Activated T-cell treated with anti-CD3 and anti-CD28 coated beads for 48 hours (primary cell): ENCODE data around the gene ZSWIM7.

ENCODE experiments used
- DNase-seq: peaks from one replicate; pipeline ENCODE4 v3.0.0-alpha.2; 2020; ENCODE audit warnings: low read depth

ZSWIM7 gene

GRCh38 chr17:15999141-15999973 is at the start of gene ZSWIM7, which contains the start of gene TTC19:
Gene ZSWIM7, minus strand, starts transcription at chr17:15999704. Its CDS starts 110 bp downstream, at chr17:15999594.
Gene TTC19, plus strand, starts transcription at chr17:15999824. Its CDS starts 25 bp downstream, at chr17:15999849.
- peak; percentile 97 for DNase-seq

GRCh38 chr17:16048811-16049449 is 49.4 kb upstream of the ZSWIM7 start:
- DNase-seq = no peak

- DNase-seq = no peak
These were observed 47.5 kb upstream of the ZSWIM7 start for GRCh38 chr17:16046966-16047365.

- DNase-seq = no peak
These were observed 45.0 kb upstream of the ZSWIM7 start for GRCh38 chr17:16044487-16044886.

- DNase-seq = no peak
These were observed 41.3 kb upstream of the ZSWIM7 start for GRCh38 chr17:16040710-16041251.

- no peak for DNase-seq
These were observed 38.1 kb upstream of the ZSWIM7 start for GRCh38 chr17:16037636-16038035.

- DNase-seq = no peak
These were observed 36.8 kb upstream of the ZSWIM7 start for GRCh38 chr17:16036261-16036660.

GRCh38 chr17:16033729-16034349 is 34.3 kb upstream of the ZSWIM7 start:
- DNase-seq = no peak

- peak; percentile 47 for DNase-seq
These were observed 28.4 kb upstream of the ZSWIM7 start for GRCh38 chr17:16027708-16028584.

- DNase-seq = no peak
These were observed 27.4 kb upstream of the ZSWIM7 start for GRCh38 chr17:16026895-16027294.

GRCh38 chr17:16025202-16025601 is 25.7 kb upstream of the ZSWIM7 start:
- no peak for DNase-seq

- no peak for DNase-seq
These were observed 24.4 kb upstream of the ZSWIM7 start for GRCh38 chr17:16023881-16024280.

GRCh38 chr17:16019347-16019746 is 19.8 kb upstream of the ZSWIM7 start:
- no peak for DNase-seq

- no peak for DNase-seq
These were observed 14.5 kb upstream of the ZSWIM7 start for GRCh38 chr17:16013943-16014407.

- DNase-seq = no peak
These were observed 7.9 kb upstream of the ZSWIM7 start for GRCh38 chr17:16007439-16007838.

GRCh38 chr17:16005636-16006035 is 6.1 kb upstream of the ZSWIM7 start:
- no peak for DNase-seq

GRCh38 chr17:16003841-16004240 is 4.3 kb upstream of the ZSWIM7 start:
- no peak for DNase-seq

- DNase-seq = no peak
These were observed 3.3 kb upstream of the ZSWIM7 start for GRCh38 chr17:16002708-16003260.

- no peak for DNase-seq
These were observed 1.9 kb upstream of the ZSWIM7 start for GRCh38 chr17:16001226-16001897.

GRCh38 chr17:15999974-16000827 is 697 bp upstream of the ZSWIM7 start:
- no peak for DNase-seq
